ENCODE results near the gene LRRN4.
"Not testable (repeated sequence)": the region's sequence is repeated elsewhere in the genome, so short reads cannot be mapped to it uniquely, and the experiment has no call there.

Gene LRRN4

GRCh38 chr20:6057139-6057538 is 3.3 kb upstream of the LRRN4 start:
- Histone ChIP-seq H3K9me3 (ENCODE audit: insufficient read depth, low read depth, low read length) (no peaks in the 10 kb centered on the region), H3K4me3 (ENCODE audit: low read length, poor library complexity, severe bottlenecking) (no peak overlapping the region), H3K4me2 (ENCODE audit: low read depth, low read length, poor library complexity, severe bottlenecking) (no peak overlapping the region)

DNA sequence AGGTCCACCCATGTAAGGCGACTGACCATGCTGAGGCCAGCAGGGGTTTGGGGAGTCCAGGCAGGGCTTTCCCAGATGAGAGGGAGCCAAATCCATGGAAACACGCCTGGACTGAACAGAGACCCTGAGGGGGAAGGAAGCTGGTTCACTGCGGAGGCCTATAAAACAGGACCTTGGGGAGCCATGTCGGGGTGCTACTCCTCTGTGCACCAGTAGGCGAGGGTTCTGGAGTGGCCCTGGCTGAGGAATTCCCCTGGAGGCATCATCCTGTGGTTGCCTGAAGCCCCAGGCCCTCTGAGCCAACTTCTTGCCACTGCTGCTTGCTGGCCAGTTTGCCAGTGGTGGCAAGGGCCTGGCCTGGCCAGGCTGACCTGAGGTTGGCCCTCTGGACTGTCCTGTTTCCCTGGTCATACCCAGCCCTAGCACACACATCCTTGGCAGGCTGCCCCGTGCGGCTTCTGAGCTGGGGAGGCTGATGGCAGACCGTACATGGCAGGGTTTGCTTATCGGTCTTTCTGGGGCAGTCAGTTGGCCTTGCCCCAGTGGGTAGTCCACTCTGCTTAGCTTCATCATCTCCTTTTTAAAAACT is 2.2 kb upstream of the LRRN4 start:
- Histone ChIP-seq H3K9me2 (replicated peaks; ENCODE audit: low read depth, low read length) (no peaks in the 10 kb centered on the region), H3K4me3 (ENCODE audit: low read length, poor library complexity, severe bottlenecking) (no peak overlapping the region), H3K79me2 (ENCODE audit: insufficient read depth, low read length) (no peaks in the 10 kb centered on the region), H3K9me3 (ENCODE audit: insufficient read depth, low read depth, low read length) (no peaks in the 10 kb centered on the region), H4K20me1 (ENCODE audit: insufficient read depth, low read length, poor library complexity, severe bottlenecking) (no peaks in the 10 kb centered on the region), H3K36me3 (ENCODE audit: insufficient read depth, low read length) (no peaks in the 10 kb centered on the region), H3K9ac (ENCODE audit: low read depth, low read length, poor library complexity, severe bottlenecking) (no peak overlapping the region), H3K27me3 (ENCODE audit: insufficient read depth, low read length, poor library complexity, severe bottlenecking) (no peaks in the 10 kb centered on the region), H3F3A (ENCODE audit: low read depth) (no peaks in the 10 kb centered on the region), H3K4me2 (ENCODE audit: low read depth, low read length, poor library complexity, severe bottlenecking) (no peak overlapping the region), H2AFZ (ENCODE audit: low read length) (no peak overlapping the region), H3K4me1 (ENCODE audit: insufficient read depth, low read length, poor library complexity, severe bottlenecking) (peaks cover 4% of the 10 kb centered on the region)
- TF ChIP-seq, protein P1, sequence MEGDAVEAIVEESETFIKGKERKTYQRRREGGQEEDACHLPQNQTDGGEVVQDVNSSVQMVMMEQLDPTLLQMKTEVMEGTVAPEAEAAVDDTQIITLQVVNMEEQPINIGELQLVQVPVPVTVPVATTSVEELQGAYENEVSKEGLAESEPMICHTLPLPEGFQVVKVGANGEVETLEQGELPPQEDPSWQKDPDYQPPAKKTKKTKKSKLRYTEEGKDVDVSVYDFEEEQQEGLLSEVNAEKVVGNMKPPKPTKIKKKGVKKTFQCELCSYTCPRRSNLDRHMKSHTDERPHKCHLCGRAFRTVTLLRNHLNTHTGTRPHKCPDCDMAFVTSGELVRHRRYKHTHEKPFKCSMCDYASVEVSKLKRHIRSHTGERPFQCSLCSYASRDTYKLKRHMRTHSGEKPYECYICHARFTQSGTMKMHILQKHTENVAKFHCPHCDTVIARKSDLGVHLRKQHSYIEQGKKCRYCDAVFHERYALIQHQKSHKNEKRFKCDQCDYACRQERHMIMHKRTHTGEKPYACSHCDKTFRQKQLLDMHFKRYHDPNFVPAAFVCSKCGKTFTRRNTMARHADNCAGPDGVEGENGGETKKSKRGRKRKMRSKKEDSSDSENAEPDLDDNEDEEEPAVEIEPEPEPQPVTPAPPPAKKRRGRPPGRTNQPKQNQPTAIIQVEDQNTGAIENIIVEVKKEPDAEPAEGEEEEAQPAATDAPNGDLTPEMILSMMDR (conservative IDR thresholded peaks at IDR 0.05; ENCODE audit: low read length), result no peak
- TF ChIP-seq EZH2phosphoT487 (IDR thresholded peaks at IDR 0.05; ENCODE audit: borderline replicate concordance), result no peak

More at GRCh38 chr20:6057139-6057538, 3.3 kb upstream of the LRRN4 start:
- no peaks in the 10 kb centered on the region for H3K27me3 ChIP-seq (ENCODE audit: insufficient read depth, low read length, poor library complexity, severe bottlenecking)
- H3K4me1 ChIP-seq (ENCODE audit: insufficient read depth, low read length, poor library complexity, severe bottlenecking), result peaks cover 4% of the 10 kb centered on the region
- no peaks in the 10 kb centered on the region for H3F3A ChIP-seq (ENCODE audit: low read depth)
- no peak overlapping the region for H3K9ac ChIP-seq (ENCODE audit: low read depth, low read length, poor library complexity, severe bottlenecking)
- no peaks in the 10 kb centered on the region for H3K36me3 ChIP-seq (ENCODE audit: insufficient read depth, low read length)
- TF ChIP-seq EZH2phosphoT487 (IDR thresholded peaks at IDR 0.05; ENCODE audit: borderline replicate concordance), result no peak
- TF ChIP-seq, protein P1 (conservative IDR thresholded peaks at IDR 0.05; ENCODE audit: low read length), result no peak
- H3K79me2 ChIP-seq (ENCODE audit: insufficient read depth, low read length), result no peaks in the 10 kb centered on the region
- H4K20me1 ChIP-seq (ENCODE audit: insufficient read depth, low read length, poor library complexity, severe bottlenecking), result no peaks in the 10 kb centered on the region
- H2AFZ ChIP-seq (ENCODE audit: low read length), result no peak overlapping the region
- no peaks in the 10 kb centered on the region for H3K9me2 ChIP-seq (replicated peaks; ENCODE audit: low read depth, low read length)

- Histone ChIP-seq H3F3A (ENCODE audit: low read depth) (no peaks in the 10 kb centered on the region), H3K9ac (ENCODE audit: low read depth, low read length, poor library complexity, severe bottlenecking) (no peak overlapping the region), H3K9me2 (replicated peaks; ENCODE audit: low read depth, low read length) (no peaks in the 10 kb centered on the region), H3K4me1 (ENCODE audit: insufficient read depth, low read length, poor library complexity, severe bottlenecking) (peaks cover 4% of the 10 kb centered on the region), H3K4me3 (ENCODE audit: low read length, poor library complexity, severe bottlenecking) (no peak overlapping the region), H3K79me2 (ENCODE audit: insufficient read depth, low read length) (no peaks in the 10 kb centered on the region), H3K27me3 (ENCODE audit: insufficient read depth, low read length, poor library complexity, severe bottlenecking) (no peaks in the 10 kb centered on the region), H2AFZ (ENCODE audit: low read length) (no peak overlapping the region), H3K36me3 (ENCODE audit: insufficient read depth, low read length) (no peaks in the 10 kb centered on the region), H3K4me2 (ENCODE audit: low read depth, low read length, poor library complexity, severe bottlenecking) (no peak overlapping the region), H3K9me3 (ENCODE audit: insufficient read depth, low read depth, low read length) (no peaks in the 10 kb centered on the region), H4K20me1 (ENCODE audit: insufficient read depth, low read length, poor library complexity, severe bottlenecking) (no peaks in the 10 kb centered on the region)
- TF ChIP-seq EZH2phosphoT487 (IDR thresholded peaks at IDR 0.05; ENCODE audit: borderline replicate concordance), result no peak
- TF ChIP-seq, protein P1 (conservative IDR thresholded peaks at IDR 0.05; ENCODE audit: low read length), result no peak
These were observed 1.4 kb upstream of the LRRN4 start for GRCh38 chr20:6055161-6055783.

DNA sequence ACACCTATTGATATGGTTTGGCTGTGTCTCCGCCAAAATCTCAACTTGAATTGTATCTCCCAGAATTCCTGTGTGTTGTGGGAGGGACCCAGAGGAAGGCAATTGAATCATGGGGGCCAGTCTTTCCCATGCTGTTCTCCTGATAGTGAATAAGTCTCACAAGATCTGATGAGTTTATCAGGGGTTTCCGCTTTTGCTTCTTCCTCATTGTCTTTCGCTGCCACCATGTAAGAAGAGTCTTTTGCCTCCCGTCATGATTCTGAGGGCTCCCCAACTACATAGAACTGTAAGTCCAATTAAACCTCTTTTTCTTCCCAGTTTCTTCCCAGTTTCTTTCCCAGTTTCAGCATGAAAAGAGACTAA is 810 bp upstream of the LRRN4 start:
- H3K4me1 ChIP-seq (ENCODE audit: insufficient read depth, low read length, poor library complexity, severe bottlenecking); H3K9me3 ChIP-seq (ENCODE audit: insufficient read depth, low read depth, low read length); H4K20me1 ChIP-seq (ENCODE audit: insufficient read depth, low read length, poor library complexity, severe bottlenecking); H2AFZ ChIP-seq (ENCODE audit: low read length); H3K36me3 ChIP-seq (ENCODE audit: insufficient read depth, low read length); H3K9ac ChIP-seq (ENCODE audit: low read depth, low read length, poor library complexity, severe bottlenecking); H3F3A ChIP-seq (ENCODE audit: low read depth); H3K27me3 ChIP-seq (ENCODE audit: insufficient read depth, low read length, poor library complexity, severe bottlenecking); H3K4me2 ChIP-seq (ENCODE audit: low read depth, low read length, poor library complexity, severe bottlenecking); H3K79me2 ChIP-seq (ENCODE audit: insufficient read depth, low read length); H3K4me3 ChIP-seq (ENCODE audit: low read length, poor library complexity, severe bottlenecking); H3K9me2 ChIP-seq (replicated peaks; ENCODE audit: low read depth, low read length): not testable (repeated sequence)
